Retina (tissue), 1 donor: Measurements from ENCODE around the gene LCMT1.
"Not testable (repeated sequence)": the region's sequence is repeated elsewhere in the genome, so short reads cannot be mapped to it uniquely, and the experiment has no call there.

Experiments used
- DNase-seq: peaks from one replicate; pipeline ENCODE4 v3.0.0-alpha.2; 2016

Gene LCMT1

DNA sequence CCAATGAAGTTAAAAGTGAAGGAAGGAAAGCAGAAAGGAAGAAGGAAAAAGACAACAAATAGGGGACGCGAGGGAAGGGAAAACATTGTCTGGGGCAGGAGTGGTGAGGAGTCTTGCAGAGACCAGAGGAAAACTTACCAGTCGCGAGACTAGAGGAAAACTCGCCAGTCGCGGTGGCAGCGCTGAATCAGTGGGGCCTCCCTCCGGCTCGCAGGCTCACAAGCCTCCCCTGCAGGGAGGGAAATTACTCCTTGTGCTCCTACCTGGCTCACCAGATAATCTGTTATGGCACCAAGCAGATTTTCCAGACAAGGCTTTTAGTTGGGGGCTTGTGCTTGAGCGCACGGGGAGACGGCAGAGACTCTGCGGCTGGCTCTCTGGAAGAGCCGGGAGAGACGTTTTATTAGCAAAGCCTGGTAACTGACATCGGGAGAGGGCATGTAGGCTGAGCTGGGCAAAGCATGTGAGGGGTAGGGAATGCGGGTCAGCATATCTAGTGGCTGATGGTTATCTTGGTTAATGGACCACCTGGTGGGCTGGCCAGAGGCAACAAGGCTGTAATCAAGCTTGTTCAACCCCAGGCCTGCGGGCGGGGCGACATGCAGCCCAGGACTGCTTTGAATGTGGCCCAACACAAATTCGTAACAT lies 37.1 kb downstream of the LCMT1 start:
- peak; percentile 11 for DNase-seq

DNA sequence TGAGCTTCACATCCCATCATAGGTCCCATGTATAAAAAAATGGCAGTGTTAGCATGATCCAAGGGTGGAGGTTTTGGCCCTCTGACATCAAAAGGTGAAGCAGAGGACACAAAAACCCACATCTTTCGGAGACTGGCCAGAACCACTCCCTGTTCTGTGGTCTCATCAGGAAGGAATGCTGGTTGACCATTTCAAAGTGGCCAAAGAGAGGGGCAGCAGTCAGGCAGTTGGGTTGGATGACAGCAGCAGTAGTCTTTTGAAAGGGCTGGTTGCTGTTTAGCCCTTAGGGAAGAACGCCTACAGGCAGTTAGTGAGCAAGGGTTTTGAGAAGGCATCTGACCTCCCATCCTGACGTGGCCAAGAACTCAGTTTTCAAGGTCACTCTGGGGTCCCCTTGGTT lies 40.5 kb downstream of the LCMT1 start:
- DNase-seq = no peak

DNA sequence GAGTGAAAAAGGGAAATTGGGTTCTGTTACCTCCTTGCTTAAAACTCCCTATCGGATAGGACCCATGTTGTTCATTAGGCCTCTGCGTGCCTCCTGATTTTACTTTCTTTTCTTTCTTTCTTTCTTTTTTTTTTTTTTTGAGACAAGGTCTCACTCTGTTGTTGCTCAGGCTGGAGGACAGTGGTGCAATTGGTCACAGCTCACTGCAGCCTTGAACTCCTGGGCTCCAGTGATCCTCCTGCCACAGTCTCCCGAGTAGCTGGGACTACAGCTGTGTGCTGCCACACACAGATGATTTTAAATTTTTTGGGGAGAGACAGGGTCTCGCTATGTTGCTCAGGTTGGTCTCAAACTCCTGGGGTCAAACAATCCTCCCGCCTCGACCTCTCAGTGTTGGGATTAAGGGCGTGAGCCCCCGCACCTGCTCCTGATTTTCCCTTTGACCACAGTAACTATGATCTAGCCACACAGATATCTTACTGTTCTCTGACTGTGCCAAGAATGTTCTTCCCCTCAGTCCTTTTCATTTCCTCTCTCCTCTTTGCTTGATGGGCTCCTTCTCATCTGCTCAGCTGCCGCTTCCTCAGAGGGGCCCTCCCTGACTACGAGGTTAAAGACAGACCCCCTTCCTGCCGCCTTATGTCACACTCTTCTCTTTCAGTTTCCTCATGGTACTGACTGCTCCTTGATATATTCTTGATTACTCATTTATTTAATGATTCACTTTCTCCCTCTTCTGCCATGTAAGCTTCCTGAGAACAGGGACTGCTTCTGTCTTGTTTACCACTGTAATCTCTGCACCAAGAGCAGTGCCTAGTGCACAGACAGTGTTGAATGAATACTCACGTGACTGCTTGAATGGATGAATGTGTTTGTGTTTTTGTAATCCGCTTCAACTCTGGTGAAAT lies 44.3 kb downstream of the LCMT1 start:
- no peak for DNase-seq

DNA sequence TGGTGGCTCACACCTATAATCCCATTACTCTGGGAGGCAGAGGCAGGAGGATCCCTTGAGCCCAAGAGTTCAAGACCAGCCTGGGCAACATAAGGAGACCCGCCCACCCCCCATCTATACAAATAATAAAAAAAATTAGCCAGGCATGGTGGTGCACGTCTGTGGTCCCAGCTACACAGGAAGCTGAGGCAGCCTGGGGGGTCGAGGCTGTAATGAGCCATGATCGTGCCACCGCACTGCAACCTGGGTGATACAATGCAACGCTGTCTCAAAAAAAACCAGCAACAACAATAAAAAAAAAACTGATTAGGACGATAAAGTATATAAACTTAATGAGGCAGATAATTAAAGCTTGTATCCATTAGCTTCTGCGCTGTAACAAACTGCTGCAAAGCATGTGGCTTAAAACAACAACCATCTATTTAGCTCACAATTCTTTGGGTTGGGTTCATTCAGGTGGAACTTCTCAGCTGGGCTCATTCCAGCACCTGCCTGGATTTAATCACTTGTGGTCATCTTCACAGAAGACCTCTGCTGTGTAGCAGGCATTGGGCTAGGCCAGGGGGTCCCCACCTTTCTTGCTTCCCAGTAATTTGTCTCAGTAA lies 45.8 kb downstream of the LCMT1 start:
- DNase-seq = no peak

DNA sequence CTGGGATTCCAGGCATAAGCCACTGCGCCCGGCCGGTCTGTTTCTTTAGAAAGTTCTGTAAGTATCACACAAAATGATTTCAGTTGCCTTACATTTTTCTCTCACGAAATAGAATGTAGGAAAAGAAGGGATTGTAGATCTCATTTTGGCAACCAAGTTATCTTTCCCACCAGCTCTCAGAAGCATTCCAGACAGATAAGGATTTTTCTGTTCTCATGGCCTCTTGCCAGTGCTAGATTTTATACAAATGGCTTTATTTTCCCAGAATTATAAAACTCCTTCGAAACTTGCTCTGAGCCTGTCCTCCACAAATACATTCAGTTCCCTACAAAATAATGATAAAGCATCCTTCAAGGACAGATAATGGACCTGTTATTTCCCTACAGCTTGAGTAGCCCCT lies 46.9 kb downstream of the LCMT1 start:
- no peak for DNase-seq

DNA sequence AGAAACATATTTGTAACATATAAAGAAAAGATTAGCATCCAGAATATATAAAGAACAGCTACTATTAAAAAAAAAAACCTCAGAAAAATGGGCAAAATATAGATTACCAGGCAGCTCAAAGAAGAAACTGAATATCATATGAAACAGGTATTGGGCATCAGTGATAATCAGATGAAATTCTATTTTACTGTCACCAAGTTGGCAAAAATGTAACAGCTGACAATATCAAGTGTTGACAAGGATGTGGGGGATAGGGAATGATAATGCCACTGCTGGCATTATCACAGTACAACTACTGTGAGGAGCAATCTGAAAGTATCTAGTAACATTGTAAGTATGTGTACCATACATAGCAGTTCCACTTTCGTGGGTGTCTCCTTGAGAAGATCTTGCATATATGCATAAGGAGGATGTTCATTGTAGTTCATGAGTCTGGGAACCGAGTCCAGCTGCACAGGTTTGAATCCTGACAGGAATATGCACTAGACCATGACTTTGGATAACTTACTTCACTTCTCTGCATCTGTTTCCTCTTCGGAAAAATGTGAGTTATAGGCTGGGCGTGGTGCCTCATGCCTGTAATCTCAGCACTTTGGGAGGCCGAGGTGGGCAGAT lies 50.3 kb downstream of the LCMT1 start:
- DNase-seq = no peak

DNA sequence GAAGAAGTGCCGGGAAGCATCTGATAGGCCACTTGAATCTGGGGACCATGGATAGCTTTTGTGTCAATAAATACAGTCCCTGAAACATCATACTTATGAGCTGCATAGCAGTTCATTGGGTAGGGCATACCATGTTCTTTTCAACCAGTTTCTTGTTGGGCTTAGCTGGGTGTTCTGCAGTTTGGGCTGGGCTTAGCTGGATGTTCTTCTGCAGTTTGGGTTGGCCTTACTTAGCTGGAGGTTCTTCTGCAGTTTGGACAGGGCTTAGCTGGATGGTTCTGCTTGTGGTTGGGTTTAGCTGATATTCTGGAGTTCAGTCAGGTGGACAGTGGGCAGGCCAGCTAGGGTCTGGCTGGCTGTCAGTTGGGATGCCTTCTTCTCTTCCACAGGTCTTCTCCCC lies 52.1 kb downstream of the LCMT1 start:
- DNase-seq = no peak

DNA sequence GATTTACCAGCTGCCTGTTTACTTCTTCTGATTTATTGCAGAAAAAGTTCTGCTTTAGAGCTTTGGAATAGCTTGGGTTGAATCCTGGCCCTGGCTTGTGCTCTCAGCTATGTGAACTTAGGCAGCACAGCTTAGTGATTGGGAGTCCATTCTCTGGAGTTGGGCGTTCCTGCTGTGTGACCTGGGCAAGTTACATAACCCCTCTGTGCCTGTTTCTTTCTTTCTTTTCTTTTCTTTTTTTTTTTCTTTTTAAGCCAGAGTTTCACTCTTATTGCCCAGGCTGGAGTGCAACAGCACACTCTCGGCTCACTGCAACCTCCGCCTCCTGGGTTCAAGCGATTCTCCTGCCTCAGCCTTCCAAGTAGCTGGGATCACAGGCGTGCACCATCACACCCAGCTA lies 53.7 kb downstream of the LCMT1 start:
- DNase-seq = no peak

DNA sequence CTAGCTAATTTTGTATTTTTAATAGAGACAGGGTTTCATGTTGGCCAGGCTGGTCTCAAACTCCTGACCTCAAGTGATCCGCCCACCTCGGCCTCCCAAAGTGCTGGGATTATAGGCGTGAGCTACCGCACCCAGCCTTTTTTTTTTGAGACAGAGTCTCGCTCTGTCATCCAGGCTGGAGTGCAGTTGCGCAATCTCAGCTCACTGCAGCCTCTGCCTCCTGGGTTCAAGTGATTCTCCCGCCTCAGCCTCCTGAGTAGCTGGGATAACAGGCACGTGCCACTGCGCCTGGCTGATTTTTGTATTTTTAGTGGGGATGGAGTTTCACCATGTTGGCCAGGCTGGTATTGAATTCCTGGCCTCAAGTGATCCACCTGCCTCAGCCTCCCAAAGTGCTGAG lies 56.4 kb downstream of the LCMT1 start:
- DNase-seq = not testable (repeated sequence)

DNA sequence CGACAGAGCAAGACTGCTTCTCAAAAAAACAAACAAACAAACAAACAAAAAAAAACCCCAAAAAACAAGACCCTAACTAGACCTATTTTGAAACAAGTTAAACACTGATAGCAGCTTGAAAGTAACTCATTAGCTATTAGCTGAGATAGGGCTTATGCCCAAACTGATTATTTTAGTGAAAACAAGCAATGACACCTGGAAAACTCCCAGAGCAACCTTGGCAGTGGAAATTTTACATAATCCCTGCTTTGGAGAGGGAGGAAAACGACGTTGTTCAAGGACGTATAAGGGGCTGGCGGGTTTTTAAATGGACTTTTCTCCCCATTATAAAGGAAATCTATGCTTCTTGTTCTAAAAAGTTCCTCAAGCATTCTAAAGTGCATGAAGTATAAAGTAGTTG lies 59.8 kb downstream of the LCMT1 start:
- no peak for DNase-seq

DNA sequence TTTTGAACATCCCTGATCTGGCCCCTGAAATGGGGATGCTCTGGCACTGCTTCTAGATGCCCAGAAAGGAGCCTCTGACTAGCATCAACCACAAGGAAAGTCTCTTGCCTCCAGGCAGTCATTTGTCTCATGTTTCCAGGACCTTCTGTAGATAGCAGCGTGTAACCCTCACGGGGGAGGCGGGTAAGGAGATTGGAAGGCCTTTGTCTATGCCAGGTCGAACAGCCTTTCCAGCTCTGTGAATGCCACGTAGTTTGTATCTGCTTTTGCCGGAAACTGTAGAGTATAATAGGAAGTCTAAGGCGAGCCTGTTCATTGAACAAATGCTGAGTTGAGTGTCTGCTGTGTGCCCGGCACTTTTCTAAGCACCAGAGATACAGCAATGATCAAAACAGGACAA lies 61.3 kb downstream of the LCMT1 start:
- DNase-seq = no peak

DNA sequence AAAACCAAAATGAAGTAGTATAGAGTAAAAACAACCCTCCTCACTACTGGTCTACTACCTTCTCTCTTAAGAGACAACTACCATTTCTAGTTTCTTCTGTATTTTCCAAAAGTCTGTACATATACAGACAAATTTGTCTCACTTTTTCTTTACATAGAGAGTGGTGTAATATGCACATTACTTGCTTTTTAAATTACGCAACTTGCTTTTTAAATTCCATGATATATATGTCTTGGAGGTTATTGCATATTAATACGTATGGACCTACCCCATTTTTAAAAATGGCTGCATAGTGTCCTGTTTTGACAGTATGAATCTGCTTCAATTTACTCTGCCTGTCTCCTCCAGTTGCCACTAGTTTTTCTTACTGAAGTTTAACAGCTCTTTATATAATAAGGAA lies 62.7 kb downstream of the LCMT1 start:
- no peak for DNase-seq

DNA sequence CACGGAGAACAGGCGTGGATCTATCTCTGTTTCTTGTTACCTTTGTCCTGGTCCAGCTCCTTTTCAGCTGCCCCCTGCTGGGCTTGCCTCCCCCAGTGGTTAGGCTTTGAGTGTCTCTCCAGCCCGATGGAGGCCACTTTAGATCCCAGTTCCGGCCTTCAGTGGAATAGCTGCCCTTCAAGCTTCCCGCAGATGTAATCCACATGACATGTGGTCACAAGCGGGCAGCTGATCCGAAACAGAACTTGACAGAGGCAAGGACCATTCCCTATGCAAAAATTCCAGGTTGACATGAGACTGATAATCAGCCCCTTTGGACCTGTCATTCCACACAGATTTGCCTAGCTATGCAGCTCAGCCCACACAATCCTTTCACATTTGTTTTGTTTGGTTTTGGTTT lies 64.6 kb downstream of the LCMT1 start:
- no peak for DNase-seq

DNA sequence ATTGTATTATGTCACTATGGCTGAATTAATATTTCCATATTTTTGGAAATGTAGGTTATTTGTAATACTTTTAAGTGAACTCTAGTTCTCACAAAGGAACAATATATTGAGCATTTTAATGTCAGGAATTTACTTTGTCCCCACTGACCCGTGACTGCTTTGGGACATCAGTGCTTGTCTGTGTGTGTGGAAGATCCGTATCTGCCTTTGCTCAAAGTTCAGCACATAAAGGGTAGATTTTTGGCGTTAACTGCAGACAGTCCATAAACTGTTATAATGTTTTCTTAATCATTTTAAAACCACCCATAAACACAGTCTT lies 65.9 kb downstream of the LCMT1 start:
- DNase-seq = no peak

DNA sequence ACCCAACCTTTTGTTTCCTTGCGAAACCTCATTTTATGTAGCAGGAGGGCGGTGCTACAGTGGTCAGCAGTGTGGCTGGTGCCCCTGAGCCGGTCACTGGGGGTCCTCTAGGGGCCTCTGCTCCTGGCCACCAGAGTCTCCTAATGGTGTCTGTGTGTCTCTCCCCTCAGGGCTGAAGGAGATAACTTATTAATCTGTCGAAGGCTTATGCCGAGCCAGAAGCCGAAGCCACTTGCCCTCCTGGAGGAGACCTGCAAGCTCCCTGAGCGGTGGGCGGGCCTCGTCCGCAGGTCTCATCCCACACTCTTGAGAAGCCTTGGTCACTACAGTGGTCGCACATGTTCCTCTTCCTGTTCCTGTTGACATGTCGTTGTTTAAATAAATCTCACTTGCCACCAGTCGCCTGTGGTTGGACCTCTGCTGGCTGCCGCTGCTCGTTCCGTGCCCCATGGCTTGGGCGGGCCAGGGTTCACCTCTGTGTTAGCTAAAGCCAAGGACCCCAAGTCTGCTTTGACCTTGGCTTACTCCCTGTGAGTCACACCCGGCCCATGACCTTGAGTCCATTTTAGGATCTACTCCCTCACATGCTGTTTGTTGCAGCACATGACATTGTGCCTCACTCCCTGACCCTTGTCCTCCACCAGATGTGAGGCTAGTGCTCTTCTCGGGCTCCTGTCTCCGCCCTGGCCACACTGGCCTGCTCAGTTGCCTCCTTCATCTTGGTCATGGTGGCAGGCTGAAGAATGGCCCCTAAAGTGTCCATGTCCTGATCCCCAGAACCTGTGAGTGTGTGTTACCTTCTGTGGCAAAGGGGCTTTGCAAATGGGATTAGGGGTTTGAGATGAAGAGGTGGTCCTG lies 66.5 kb downstream of the LCMT1 start:
- DNase-seq = no peak

DNA sequence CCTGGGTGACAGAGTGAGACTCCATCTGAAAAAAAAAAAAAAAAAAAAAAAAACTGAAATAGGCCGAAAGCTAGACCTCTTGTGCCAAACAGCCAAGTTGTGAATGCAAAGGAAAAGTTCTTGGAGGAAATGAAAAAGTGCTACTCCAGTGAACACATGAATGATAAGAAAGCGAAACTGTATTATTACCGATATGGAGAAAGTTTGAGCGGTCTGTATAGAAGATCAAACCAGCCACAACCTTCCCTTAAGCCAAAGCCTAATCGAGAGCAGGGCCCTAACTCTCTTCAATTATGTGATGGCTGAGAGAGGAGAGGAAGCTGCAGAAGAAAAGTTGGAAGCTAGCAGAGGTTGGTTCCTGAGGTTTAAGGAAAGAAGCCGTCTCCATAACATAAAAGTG lies 69.7 kb downstream of the LCMT1 start:
- not testable (repeated sequence) for DNase-seq

DNA sequence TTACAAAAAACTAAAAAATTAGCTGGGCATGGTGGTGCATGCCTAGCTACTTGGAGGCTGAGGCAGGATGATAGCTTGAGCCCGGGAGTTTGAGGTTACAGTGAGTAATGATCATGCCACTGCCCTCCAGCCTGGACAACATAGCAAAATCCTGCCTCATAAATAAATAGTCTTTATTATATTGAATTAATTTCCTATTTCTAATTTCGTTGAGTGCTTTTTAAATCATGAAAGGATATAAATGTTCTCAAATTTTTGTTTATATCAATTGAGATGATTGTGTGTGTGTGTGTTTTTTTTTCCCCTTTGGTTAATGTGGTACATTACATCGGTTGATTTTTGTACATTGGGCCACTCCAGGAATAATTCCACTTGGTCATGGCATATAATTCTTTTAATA lies 73.2 kb downstream of the LCMT1 start:
- no peak for DNase-seq

DNA sequence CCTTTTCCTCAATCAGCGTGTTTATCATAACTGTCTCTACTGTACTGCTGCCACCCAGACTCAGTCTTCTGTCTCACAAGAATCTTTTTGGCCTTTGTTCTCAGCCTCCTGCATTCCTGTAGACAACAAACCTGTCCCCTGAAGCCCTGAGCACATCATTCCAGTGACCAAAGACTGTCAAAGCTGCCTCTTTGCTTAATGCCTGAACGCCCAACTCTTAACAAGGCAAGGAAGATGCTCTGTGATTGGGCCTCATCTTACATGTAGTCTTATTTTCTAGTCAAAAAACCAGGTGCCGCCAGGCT lies 75.9 kb downstream of the LCMT1 start:
- DNase-seq = no peak

DNA sequence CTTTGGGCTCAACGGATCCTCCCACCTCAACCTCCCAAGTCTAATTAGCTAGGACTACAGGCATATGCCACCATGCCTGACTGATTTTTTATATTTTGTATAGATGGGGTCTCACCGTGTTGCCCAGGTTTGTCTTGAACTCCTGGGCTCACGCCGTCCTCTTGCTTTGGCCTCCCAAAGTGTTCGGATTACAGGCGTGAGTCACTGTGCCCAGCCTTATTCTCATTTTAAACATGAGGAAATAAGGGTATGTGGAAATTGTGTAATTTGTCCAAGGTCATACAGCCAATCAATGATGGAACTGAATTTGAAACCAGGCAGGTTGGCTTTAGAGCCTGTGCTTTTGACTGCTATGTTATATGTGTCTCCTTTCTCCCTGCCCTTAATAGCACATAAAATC lies 77.8 kb downstream of the LCMT1 start:
- no peak for DNase-seq

DNA sequence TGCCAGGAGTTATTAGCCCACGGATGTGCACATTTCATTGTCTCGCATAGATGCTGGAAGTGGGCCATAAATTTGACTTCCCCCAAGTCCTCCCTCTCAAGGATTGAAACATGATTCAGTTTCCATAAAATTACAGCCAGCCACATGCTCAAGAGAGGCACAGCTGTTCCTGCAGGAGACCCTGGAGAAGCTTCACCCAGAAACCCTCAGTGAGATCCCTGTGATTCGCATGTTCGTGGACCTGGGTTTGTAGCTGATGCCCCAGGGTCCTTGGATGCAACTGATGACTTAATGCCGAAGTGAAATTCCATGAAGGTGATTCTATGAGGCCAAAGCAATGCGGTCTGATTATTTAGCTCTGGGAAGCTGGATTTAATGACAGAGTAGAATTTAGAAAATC lies 80.6 kb downstream of the LCMT1 start:
- DNase-seq = no peak

DNA sequence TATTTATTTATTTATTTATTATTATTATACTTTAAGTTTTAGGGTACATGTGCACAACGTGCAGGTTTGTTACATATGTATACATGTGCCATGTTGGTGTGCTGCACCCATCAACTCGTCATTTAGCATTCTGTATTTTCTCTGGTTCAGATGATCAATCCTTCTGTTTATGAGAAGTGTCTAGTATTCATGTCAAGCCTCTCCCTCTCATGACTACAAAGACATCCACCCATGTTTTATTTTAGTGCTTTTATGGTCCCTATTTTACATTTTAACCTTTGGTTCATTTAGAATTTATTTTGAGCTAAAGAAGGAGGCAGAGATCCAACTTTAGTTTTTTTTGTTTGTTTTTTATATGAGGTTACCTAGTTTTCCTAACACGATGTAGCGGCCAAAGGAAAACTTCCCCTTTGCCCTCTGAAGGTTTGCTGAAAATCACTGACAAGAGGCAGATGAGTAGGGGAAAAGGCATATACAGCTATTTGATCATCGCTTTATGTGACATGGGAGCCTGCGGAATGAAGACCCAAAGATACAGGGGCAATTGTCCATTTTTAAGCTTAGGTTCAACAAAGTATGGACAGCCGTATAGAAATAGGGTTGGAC lies 82.8 kb downstream of the LCMT1 start:
- no peak for DNase-seq

DNA sequence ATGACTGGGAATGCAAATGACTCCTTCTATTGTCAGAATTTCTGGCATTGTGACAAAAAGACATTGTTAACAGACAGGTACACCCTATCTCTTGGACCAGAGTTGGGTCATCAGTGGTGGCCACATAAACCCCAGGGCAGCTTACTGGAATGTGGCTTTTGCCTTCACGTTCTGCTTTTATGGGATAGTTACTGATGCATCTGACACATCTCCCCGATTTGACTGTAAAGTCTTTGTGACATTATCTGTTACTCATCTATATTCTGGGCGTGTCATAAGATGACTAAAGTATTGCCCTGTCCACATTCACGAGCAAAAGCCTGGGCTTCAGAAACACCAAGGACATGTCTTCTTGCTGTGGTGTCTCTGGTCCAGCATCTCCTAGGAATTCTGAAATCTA lies 86.5 kb downstream of the LCMT1 start:
- no peak for DNase-seq

DNA sequence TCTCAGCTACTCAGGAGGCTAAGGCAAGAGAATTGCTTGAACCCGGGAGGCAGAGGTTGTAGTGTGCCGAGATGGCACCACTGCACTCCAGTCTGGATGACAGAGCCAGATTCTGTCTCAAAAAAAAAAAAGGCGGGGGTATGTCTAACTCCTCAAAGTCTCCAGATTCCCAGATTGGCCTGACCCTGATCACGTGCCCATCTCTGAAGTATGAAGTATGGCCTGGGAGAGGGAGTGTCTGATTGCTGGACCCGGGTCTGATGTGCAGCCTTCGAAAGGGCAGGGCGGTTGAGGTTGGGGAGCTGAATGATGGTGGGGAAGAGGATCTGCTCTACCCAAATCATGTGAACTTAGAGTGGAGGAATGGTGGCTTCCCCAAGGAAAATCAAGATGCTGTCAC lies 87.9 kb downstream of the LCMT1 start:
- no peak for DNase-seq
